Breast epithelium (tissue), 4 donors: ENCODE results near the gene SPATA16. TPM values are rescaled to one million over a fixed set of nuclear protein-coding genes. Genes with fewer than 3 reads are reported as not detected.

Experiments used
- DNase-seq, 2 donors: peaks; one replicate each; pipeline ENCODE4 v3.0.0-alpha.2; 2019; ENCODE audit warnings: low spot score in 2 of 2
- H3K27ac ChIP-seq, 2 donors: fragments of 200-600 bp; sonication (generic) in 1 of 2; one replicate each; pipeline ENCODE4 v1.5.1; 2016 to 2019; ENCODE audit warnings: mild to moderate bottlenecking in 1 of 2
- H3K27me3 ChIP-seq, 2 donors: fragments of 200-600 bp; sonication (generic) in 1 of 2; one replicate each; pipeline versions ENCODE4 v1.5.1 to v1.6.0; 2017 to 2019; ENCODE audit warnings: control low read depth in 1 of 2, mild to moderate bottlenecking in 1 of 2
- H3K36me3 ChIP-seq: fragments of 200-600 bp; one replicate; pipeline ENCODE4 v1.5.1; 2019
- H3K4me1 ChIP-seq, 2 donors: fragments of 200-600 bp; sonication (generic); one replicate each; pipeline ENCODE4 v1.5.1; 2016 to 2019; ENCODE audit warnings: control low read depth in 1 of 2
- H3K4me3 ChIP-seq, 3 donors: fragments of 200-600 bp; sonication (generic); 1 replicate in 2 of 3; 2 replicates in 1 of 3; pipeline ENCODE4 v1.5.1; 2016 to 2019; ENCODE audit warnings: mild to moderate bottlenecking in 3 of 3, moderate library complexity in 2 of 3
- H3K9me3 ChIP-seq, 2 donors: fragments of 200-600 bp; sonication (generic) in 1 of 2; one replicate each; pipeline ENCODE4 v1.5.1; 2016 to 2019; ENCODE audit warnings: control low read depth in 1 of 2
- POLR2A ChIP-seq: fragments of 450-650 bp; IDR thresholded peaks from one replicate; pipeline ENCODE4 v1.6.1; 2016; ENCODE audit warnings: antibody characterized with exemption, mild to moderate bottlenecking, moderate library complexity
- POLR2AphosphoS5 ChIP-seq, 3 donors: sonication (generic); formaldehyde crosslinking; IDR thresholded peaks; one replicate each; pipeline ENCODE4 v1.6.1; 2017; ENCODE audit warnings: antibody characterized with exemption in 3 of 3
- intact Hi-C: fragments of 100-400 bp; cut with DNase I; formaldehyde crosslinking; loops from one replicate; pipeline ENCODE4 v1.15.1; 2023; ENCODE audit warnings: low total_unique reads
- total RNA-seq, 3 donors: library from RNA; depleted of rRNA; stranded (reverse); fragments of >200 nt; gene quantifications; one replicate each; pipeline ENCODE4 v1.1.0, GENCODE V29; 2016
- TF ChIP-seq, protein P1 (sequence below), 3 donors: fragments of 450-650 bp; IDR thresholded peaks; one replicate each; pipeline ENCODE4 v1.5.1; 2016 to 2017; ENCODE audit warnings: antibody characterized with exemption in 3 of 3, mild to moderate bottlenecking in 3 of 3, moderate library complexity in 3 of 3

Gene SPATA16
- total RNA-seq, 3 donors from 2014 or later: not detected

DNA sequence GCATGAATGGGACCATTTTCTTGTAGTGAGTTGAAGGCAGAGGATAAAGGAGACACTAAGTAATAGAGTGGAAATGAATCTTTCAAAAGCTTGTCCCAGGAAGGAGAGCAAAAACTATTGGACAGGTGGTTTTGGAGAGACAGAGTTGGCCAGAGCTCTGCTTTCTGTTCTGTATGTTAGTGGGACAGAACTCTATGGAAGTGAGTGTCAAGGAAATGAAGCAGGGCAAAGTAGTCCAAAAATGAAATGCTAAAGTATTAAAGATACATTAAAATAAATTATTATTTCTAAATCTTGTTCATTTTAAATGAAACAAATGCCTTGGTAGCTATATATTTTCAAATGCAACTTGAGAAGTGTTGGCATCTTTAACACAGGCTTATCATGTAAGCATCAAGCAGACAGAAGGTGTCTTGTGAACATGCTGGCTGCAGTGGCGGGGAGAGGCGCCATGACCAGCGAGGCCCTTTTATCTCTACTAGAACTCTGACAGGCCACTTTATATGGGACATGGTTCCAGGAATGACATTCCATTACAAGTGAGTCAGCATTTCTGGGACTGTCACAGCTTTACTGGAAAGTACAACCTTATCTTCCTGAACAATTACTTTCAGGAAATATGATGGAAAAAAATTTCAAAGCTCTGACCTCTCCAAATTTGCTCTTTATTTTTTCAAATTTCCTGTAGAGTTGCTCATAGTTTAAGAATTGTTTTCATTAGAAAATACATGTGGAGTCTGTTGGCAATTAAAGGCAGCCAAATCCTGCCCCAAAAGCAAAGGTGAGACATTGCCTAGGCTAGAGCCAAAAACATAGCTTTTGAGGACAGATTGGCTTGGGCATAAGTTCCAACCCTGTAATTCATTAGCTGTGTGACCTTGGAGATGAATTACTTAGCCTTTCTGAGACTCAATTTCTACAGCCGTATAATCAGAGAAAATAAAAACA is 284.0 kb downstream of the SPATA16 start:
- Histone ChIP-seq H3K27ac (peak overlapping the region in 1 of 2 donors; percentile 10), H3K9me3 (no peaks in the 10 kb centered on the region), H3K4me3 (no peak overlapping the region), H3K36me3 (no peaks in the 10 kb centered on the region), H3K4me1 (no peaks in the 10 kb centered on the region), H3K27me3 (no peaks in the 10 kb centered on the region)
- TF ChIP-seq POLR2AphosphoS5 (IDR thresholded peaks at IDR 0.05) (peak in 2 of 3 donors; percentile 16 to 41), POLR2A (no peak)
- DNase-seq: no peak
- intact Hi-C loops: no loop called here

DNA sequence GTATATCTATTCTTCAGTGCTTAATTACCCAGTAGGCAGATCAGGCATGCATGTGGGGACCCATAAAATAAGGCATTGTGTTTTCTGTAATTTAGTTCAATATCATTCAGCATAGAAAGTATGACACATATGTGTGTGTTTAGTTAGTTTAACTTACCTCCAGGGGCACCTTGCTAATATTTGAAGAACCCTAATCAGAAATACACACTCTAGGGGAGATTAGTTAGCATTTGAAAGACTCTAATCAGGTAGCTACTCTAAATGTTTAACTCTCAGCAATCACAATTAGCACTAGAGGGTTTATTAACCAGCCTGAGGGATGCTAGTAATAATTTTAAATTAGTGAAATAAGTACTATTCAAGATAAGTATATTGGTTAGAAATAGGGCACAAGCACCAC is 286.0 kb downstream of the SPATA16 start:
- Histone ChIP-seq H3K4me3 (no peak overlapping the region), H3K27ac (no peak overlapping the region), H3K27me3 (no peaks in the 10 kb centered on the region), H3K9me3 (no peaks in the 10 kb centered on the region), H3K4me1 (no peaks in the 10 kb centered on the region), H3K36me3 (no peaks in the 10 kb centered on the region)
- TF ChIP-seq POLR2A: no peak
- no peak for TF ChIP-seq POLR2AphosphoS5 (IDR thresholded peaks at IDR 0.05)
- TF ChIP-seq, protein P1, sequence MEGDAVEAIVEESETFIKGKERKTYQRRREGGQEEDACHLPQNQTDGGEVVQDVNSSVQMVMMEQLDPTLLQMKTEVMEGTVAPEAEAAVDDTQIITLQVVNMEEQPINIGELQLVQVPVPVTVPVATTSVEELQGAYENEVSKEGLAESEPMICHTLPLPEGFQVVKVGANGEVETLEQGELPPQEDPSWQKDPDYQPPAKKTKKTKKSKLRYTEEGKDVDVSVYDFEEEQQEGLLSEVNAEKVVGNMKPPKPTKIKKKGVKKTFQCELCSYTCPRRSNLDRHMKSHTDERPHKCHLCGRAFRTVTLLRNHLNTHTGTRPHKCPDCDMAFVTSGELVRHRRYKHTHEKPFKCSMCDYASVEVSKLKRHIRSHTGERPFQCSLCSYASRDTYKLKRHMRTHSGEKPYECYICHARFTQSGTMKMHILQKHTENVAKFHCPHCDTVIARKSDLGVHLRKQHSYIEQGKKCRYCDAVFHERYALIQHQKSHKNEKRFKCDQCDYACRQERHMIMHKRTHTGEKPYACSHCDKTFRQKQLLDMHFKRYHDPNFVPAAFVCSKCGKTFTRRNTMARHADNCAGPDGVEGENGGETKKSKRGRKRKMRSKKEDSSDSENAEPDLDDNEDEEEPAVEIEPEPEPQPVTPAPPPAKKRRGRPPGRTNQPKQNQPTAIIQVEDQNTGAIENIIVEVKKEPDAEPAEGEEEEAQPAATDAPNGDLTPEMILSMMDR (IDR thresholded peaks at IDR 0.05): no peak
- intact Hi-C loops: no loop called here
- DNase-seq: no peak

DNA sequence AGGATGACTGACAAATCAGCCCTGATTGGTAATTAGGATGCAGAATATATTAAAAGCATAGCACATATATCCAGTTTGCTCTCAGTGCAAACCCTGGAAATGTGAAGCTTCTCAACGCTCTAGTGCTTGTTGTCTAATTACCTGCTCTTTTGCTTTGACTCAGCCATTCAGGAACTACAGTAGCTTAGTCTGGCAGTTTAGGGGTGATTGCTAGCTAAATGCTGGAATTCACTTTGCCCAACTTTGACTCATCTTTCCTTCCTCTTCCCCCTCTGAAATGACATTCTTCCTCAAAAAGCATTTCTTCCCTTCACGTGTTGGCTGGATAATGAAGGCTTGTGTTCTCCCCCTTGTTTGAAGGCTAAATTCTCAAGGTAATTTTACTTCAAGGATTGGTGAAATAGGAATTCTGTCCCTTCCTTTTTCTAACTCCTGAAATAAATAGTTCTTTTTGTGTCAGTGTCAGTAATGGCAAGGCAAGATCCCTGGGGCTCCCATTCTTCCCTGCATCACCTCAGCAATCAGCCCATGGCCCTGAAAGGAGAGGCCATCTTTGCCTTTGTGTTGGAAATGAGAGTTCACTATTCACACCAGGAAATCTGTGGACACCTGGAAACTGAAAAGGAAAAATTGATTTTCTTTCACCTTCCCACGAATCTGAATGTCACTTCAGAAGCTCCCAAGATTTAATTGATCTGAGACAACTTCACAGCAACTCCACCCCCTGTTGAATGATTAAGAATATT is 286.9 kb downstream of the SPATA16 start:
- Histone ChIP-seq H3K36me3 (no peaks in the 10 kb centered on the region), H3K9me3 (no peaks in the 10 kb centered on the region), H3K27me3 (no peaks in the 10 kb centered on the region), H3K4me1 (no peaks in the 10 kb centered on the region), H3K27ac (no peak overlapping the region), H3K4me3 (no peak overlapping the region)
- no peak for DNase-seq
- TF ChIP-seq, protein P1 (IDR thresholded peaks at IDR 0.05): no peak
- intact Hi-C loops: no loop called here

DNA sequence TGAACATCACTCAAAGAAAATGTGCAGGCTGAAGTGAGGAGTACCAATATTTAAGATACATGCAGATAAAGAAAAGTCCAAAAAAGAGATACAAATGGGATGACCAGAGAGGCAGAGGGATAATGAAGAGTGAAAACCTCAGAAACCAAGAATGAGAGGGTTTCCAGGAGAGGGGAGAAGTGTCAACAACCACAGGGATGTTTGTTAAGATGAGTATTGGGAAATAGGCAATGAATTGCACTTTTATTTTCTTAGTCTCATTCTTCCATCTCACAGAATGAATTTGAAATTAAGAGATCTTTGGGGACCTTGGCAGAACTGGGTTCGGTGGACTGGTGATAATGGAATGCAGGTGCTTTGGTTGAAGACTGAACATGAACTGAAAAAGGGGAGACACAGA is 288.0 kb downstream of the SPATA16 start:
- Histone ChIP-seq H3K27me3 (no peaks in the 10 kb centered on the region), H3K9me3 (no peaks in the 10 kb centered on the region), H3K4me3 (no peak overlapping the region), H3K36me3 (no peaks in the 10 kb centered on the region), H3K27ac (no peak overlapping the region), H3K4me1 (no peaks in the 10 kb centered on the region)
- TF ChIP-seq, protein P1 (IDR thresholded peaks at IDR 0.05): no peak
- TF ChIP-seq POLR2AphosphoS5 (IDR thresholded peaks at IDR 0.05) (no peak), POLR2A (no peak)
- intact Hi-C loops: no loop called here
- DNase-seq: no peak

DNA sequence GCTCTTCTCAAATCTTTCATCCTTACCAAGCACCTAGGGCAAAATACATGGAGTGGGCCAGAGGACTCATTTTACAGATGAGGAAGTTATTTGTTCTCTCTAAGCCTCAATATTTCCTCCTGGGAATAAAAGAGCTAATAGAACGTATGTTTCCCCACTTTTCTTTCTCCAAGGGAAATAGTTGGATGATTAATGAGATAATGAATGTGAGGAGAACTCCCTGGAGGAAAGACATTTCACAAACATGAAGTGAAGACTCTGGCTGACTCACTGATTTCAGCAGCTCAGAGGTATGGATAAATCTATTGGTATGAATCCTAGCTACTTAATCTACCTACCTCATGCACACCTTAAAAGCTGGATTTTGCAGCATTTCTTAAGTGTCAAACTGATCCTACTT is 292.1 kb downstream of the SPATA16 start:
- intact Hi-C loops: no loop called here
- no peak for DNase-seq
- no peaks in the 10 kb centered on the region for H3K9me3 ChIP-seq
- no peak for TF ChIP-seq POLR2AphosphoS5 (IDR thresholded peaks at IDR 0.05)
- TF ChIP-seq POLR2A: no peak
- TF ChIP-seq, protein P1 (IDR thresholded peaks at IDR 0.05): no peak
- H3K36me3 ChIP-seq: no peaks in the 10 kb centered on the region
- H3K4me1 ChIP-seq: no peaks in the 10 kb centered on the region
- no peaks in the 10 kb centered on the region for H3K27me3 ChIP-seq
- no peak overlapping the region for H3K4me3 ChIP-seq
- no peak overlapping the region for H3K27ac ChIP-seq
